Measurements from ENCODE around the gene LRP1. TPM values are rescaled to one million over a fixed set of nuclear protein-coding genes. Genes with fewer than 3 reads are reported as not detected.

LRP1 gene
- polyA plus RNA-seq, 12 donors: 81.0 to 163 (median 123) TPM; not detected in 1

DNA sequence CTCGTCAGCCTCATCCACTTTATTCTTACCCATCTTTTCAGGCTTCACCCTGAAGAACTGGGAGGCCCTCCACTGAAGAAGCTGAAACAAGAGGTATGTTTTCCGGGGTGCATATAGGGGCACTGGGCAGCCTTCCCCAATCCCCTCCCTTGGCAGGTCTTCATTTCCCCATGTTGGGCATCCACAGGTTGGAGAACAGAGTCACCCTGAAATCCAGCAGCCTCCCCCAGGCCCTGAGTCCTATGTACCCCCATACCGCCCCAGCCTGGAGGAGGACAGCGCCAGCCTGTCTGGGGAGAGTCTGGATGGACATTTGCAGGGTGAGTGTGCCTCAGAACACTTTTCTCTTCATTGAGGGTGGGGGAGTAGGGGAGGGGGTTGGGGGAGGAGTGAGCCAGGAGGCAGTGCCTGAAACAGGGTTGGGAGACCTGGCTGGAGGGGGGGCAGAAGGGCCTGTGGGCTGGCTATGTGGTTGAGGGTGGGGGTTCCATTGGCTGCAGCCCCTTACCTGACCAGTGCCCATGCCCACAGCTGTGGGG lies 35.3 kb upstream of the LRP1 start:
- no peak for DNase-seq

DNA sequence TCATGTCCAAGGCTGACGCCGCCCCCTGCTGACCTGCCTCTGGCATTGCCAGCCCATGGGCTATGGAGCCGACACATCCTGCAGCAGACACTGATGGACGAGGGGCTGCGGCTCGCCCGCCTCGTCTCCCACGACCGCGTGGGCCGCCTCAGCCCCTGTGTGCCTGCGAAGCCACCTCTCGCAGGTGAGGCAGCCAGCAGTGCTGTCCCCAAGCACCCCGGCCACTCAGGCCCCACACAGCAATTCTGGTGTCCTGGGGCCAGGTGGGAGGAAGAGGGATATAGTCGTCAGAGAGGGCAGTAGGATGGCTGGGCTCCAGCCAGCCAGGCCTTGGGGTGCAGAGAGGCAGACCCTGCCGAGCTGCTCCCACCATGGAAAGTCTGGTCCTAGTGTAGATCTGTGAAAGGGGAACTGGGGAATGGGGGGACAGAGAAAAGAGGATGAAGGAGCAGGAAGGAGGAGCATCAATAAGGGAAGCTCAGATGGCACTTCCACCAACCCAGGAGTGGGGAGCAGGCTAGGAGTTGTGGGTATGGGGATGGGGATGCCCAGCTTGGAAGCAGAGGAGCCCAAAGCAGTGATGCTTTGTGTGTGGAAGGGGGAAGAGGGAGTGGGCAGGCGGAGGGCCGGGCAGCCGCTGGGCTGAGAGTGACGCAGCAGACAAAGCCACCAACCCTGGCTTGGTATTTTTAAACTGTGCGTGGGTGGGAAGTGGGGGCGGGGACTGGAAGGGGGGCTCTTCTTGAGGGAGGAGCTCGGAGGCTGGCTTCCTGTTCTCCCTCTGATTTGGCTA lies 34.7 kb upstream of the LRP1 start:
- DNase-seq: peak; percentile 65

DNA sequence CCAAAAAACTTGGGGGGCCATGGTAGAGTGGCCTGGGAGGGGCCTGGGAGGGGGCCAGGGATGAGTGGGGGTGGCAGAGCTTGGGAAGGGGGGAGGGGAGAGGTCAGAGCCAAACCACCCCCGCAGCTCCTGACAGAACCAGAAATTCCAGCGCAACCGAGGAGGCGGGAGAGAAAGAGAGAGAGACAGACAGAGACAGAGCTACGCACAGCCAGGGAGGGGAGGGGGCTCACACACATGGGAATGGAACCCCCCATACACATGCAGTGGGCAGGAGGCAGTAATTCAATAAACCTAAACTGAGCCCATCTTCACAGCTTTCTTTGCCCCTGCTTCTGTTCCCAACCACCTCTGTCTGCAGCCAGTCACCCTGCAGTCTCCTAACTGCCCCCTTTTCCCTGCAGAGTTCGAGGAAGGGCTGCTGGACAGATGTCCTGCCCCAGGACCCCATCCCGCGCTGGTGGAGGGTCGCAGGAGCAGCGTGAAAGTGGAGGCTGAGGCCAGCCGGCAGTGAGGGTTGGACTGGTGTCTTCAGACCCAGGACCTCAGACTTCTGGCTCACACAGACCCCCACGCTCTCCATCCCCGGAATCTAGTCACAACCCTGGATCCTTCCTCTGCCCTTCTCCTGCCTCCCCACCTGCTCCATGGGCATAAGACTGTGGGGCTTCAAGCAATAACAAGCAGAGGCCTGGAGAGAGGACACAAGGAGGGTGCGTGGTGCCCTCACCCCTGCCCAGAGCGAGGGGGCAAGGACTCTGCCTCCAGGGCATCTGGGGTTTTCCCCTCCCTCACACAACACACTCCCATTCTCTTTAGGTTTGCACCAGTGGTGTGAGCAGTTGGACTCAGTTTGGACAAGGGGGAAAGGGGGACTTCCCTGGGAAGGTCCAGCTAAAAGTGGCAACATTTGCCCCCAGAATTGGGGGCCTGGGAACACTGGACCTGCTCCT lies 33.8 kb upstream of the LRP1 start:
- DNase-seq: no peak

DNA sequence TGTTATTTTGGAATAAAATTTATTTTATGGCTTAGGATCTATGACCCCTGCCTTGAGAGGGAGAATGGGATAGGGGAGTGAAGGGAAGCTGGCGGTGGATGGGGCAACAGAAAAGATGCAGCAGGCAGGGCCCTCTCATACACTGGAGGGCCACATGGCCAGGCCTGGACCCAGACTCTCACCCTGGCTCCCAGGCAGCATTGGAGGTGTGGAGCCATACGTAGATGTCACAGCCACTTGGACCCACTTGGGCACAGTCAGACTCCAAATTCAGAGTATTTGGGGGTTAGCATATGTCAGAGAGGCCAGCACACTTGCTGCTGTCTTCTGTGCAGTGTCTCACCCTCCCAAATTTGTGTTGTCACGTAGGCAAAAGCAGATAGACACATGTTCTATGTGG lies 32.8 kb upstream of the LRP1 start:
- no peak for DNase-seq

DNA sequence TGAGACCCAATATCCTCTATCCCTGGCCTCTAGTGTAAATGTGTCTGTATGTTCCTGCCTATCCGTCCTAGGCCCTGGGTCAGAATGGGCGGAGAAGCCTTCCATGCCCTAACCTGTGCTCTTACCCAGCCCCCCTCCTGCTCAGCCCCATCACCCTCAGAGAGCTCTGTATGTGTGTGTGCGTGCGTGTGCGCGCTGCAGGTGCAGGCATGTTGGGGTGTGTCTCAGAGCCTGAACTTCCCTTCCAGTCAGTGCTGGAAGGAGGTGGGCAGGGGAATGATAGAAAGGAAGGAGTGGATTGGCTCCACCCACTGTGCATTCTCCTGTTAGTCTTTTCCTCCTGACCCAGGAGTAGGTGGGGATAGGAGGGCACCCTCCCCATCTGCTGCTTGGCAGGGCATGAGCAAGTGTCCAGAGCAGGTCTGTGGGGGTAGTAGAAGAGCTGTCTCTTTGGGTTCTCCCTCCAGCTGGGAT lies 32.1 kb upstream of the LRP1 start:
- DNase-seq: no peak

DNA sequence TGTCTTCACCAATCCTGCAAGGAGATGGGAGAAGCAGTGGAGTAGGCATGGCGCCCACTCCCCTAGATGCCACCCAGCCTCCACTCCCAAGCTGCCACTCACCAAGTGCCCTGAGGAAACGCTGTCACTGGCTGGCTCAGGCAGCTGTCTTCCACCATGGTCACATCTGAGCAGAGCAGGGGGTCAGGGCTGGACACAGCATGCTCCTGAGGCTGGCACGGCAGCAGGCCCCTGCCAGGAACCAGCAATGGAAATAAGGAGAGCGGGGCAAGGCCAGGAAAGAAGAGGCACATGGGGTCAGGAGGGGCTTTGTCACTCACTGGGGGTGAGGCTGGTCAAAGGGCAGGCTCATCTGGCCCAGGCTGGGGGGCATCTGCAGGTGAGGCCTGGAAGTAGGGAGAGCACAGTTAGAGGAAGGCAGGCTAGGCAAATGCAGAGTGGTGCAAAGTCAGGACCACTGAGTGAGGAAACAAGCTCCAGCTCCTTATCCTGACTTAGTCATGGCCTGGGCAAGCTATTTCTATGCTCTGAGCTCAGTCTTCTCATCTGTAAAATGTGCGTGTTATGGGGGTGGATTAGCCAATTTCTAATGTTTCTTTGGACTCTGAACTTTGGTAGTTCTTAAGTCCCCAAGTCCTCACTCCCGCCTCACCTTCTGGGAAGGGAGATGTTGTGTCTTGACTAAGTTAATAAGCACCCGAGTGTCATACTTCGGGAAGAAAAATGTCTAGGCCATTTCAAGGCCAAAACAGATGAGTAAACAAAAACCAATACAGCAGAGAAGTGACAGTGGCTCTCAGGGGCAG lies 31.3 kb upstream of the LRP1 start:
- no peak for DNase-seq

DNA sequence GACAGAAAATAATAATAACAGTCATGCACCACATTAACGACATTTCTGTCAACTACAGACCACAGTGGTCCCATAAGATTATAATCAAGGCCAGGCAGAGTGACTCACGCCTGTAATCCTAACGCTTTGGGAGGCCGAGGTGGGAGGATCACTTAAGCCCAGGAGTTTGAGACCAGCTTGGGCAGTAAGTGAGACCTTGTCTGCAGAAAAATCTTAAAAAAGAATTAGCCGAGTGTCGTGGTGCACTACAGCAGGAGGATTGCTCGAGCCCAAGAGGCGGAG lies 30.8 kb upstream of the LRP1 start:
- DNase-seq: no peak

DNA sequence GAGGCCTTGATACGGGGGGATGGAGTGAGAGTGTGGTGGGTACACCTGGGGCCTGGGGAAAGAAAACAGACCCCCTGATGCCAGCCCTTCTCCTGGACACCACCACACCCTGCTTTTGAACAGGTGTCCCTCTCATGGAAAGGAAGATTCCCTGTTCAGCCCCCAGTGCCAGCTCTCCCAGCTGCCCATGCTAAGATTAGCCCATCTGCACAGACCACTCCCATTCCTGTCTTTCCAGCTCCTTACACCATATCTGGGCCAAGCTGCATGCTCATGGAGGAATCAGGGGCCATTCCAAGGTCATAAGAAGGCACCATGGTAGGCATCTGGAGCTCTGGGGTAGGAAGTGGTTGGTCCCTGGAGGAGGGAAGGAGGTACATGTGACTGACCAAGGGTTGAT lies 29.7 kb upstream of the LRP1 start:
- DNase-seq: no peak

DNA sequence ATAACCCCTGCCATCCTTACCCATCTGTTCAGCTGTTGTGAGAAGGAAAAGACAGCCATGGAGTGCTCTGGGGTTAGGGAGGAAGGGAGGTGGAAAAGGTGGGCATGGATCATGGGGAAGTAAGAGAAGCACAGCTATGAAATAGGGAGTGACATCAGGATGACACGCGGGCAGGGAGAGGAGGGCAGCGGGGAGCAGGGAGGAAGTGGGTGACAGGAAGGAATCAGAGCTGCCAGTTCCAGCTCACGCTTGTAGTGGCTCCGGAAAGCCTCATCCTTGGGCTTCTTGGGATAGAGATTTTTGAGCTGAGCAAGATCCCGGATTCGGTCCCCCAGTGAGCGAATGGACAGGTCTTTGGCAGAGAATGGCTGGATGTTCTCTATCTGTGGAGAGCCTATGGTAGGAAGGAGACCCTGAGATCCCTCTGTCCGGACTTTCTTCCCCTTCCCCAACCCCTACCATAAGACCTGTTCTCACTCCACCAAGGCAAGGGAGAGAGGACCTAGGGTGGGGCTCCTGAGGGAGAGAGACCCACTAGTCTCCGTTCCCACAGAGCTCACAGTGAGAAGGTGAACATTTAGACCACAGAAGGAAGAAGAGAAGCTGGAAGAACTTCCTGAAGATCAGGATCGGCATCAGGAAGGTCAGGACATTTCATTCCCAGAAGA lies 29.1 kb upstream of the LRP1 start:
- DNase-seq: no peak

DNA sequence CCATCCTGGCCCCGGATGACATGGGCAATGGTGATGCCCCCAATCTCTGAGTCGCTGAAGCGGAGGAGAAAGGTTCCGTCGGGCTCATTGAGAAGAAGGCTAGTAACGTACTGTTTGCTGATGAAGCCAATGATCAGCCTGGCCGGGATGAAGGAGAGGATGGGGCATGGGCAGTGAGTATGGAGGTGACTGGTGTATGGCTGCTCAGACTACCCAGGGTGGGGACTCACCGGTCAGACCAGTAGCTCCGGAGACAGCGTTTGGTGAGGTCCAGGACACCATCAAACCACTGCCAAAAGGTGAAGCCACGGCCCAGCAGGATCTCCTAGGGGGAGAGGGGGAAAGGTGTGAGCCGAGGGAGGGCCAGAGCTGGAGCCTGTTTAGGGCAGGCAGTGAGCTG lies 28.5 kb upstream of the LRP1 start:
- no peak for DNase-seq

DNA sequence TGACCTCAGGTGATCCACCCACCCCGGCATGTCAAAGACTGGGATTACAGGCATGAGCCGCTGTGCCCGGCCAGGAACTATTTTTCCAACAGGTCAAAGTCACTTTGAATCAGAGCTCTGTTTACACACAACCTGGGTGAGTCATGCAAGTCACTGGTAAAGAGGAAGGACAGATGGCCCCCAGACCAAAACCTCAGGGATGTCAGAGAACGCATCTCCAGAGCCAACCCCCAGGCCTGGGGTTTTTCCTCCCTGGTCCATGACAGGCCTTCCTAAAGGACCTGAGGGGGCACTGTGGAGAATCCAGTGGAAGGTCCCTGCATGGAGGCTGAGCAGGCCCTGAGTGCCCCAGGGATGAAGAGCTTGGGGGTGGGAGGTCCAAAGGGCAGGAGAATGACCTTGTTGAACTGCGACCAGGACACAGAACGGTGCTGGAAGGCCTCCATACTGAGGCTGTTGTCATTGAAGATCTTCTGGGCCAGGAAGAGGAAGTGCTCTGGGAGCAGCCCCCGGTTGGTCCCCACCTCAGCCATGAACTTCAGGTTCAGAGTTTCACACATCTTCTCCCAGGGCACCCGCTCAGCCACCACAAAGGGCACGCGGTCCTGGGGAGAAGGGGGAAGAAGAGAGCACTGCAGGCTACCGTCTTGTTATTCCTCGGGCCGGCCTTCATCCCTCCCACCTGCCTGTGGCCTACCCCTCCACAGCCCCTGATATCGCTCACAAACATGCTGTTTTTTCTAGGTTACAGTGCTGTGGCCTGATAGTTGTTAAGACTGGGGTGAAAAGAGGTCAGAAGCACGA lies 26.2 kb upstream of the LRP1 start:
- no peak for DNase-seq

DNA sequence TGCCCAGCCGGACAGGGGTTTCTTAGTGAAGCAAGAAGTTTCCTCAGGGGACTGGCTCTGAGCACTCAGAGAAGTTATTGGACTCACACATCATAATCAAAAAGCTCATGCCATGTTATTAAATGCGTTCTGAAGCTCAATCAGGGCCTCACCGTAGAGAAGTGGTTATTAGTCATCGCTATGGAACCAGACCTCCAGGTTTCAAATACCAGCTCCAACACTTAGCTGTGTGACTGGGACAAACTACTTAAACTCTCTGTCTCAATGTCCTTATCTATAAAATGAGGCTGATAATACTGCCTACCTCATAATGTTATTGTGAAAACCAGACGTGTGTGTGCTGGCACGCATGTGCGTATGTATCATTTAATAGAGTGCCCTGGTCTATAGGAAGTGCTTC lies 24.4 kb upstream of the LRP1 start:
- DNase-seq: no peak

DNA sequence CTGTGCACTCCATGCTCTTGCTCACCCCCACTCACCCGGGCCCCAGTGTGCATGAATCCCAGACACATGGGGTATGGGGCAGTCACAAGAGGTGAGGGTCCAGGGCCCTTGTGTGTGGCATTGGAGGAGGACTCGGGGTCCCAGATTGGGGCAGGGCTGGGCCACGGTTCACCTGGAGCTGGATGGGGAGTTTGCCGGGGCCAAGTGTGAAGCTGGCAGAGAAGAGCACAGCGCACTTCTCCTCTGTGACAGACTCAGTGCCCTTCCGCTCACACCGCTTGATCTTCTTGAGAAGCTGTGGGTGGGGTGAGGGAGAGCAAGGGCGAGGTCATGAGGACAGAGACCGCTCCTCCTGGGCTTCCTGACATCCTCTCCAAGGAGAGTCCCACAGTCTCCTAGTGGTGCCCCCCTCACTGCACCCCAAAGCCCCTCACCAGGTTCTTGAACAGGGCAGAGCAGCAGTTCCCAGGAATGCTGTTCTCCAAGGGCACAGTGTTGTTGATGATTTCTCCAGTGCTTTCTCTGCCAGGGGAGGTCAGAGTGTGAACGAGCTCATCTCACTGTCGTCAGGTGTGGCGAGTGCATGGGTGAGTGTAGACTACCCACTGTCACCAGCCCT lies 23.9 kb upstream of the LRP1 start:
- DNase-seq: no peak

DNA sequence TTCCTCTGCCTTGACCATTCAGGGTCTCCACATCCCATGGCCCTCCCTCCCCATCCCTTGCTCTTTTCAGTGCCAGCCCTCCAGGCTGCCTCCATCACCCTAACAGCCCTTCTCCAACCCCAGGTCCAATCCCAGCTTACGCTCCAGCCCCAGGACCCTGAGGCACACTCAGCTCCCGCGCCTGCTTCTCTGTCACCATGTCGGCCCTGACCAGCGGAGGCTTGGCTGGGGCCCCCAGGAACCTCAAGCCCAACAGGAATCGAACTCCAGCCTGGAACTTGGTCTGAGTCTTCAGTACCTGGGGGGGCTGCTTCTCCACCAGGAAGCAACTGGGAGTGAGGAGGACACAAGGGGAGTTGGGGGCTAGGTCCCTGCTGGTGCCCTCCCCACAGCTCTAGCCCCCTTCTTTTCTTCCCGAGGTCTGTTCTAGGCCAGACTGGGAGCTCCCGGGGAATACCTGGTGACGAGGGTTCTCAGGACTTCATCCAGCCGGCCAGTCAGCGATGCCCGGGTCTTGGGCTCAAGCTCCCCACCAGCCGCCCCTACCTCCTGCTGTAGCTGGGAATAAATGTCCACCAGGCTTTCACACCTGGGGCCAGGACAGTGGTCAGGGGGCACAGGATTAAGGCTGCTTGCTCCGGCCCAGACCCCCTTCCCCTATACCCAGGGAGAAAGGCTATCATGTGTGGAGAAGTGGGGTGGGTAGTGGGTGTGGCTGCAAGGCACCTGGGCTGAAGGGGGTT lies 23.1 kb upstream of the LRP1 start:
- no peak for DNase-seq

DNA sequence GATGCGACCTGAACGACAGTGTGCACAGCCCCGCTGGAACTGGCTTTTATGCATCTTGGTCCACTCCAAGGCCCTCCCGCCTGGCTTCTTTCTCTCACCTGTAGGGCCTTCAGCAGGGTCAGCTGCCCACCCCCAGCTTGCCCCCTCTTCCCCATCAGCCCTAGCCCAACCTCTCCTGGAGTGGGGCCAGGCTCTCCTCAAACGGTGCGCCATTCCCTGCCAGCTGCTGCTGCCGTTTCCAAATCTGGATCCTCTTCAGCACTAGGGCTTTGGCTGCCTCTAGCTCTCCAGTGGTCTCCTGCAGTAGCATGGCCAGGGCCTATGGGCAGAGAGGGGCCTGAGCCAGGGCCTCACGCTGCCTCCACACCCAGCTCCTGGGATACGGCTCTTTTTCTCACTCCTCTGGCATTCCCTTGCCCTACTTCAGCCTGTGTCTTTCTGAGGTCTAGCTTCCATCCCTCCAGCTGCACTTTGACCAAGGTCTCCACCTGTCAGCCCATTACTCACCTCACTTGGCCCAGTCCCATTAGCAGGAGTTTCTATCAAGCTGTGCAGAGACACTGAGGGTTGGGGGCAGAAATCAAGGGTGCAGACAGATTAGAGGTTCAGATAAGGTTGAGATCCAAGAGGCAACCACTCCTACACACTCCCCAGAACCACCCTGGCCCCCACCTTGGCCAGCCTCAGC lies 22.1 kb upstream of the LRP1 start:
- DNase-seq: no peak

DNA sequence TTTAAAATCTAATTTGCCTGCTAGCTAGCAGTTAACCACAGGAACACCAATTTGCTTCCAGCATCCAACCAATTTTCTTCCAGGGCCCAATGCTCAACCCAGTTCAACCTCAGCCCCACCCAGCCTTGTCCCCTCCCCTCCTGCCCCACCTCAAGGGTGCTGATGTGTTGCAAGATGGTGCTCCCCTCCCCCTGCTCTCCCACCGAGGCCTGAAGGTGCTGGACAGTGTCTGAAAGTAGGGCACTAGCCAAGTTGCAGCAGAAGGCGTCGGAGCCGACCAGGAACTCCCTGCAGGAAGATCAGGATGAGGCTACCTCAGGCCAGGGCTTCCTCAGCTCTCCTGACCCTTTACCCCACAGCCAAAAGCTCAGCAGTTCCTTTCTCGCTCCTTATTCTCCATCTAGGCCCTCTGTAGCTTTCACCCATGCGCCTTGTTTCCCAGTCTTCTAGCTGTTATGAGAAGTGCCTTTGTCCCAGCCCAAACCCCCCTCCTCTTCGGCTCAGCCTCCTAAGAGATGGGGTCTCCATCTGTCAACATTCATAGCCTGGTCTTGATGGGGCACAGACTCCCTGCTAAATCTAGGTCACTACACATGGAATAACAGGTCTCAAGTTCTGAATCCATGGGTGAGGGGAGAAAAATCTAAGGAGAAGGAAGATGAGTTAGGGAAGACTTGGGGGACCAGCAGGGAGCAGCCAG lies 20.7 kb upstream of the LRP1 start:
- DNase-seq: no peak

DNA sequence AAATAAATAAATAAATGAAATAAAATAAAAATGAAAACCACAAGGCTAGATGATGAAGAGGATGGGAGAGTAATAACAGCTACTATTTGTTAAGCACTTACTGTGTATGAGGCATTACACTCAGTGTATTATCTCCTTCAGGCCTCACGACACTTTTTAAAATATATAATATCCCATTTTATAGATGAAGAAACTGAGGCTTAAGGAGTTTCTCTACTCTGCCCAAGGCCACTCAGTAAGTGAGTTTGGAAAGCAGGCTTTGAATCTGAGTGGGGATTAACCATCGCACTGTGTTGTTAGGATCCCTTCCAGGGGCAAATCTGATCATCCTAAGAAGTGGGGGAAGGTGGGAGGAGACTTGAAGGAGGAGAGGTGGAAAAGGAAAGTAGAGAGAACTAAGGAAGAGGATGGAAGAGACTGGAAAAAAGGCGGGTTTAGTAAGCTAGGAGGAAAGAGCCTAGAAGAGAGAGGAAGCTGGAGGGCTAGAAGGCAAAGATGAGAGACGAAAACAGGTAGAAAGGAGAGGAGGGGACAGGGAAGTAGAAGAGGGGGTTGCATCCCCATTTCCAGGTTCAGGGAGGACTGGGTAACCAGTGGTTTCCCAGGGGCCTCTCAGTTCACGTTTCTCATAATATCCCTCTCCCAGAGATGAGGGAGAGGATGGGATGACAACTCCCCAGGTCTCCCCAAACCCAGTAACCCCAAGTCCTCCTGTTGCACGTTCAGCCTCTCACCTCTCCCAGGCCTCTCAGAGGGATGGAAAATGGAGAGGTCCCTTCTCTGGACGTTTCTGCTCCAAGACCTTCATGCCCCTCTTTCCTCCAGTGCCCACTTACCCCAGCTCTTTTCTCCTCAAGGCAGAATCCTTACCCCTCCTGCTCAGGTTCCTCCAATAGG lies 18.8 kb upstream of the LRP1 start:
- no peak for DNase-seq
